Measurements from ENCODE around the gene CFAP221. TPM values are rescaled to one million over a fixed set of nuclear protein-coding genes. Genes with fewer than 3 reads are reported as not detected.

CFAP221 gene
- total RNA-seq, 5 donors from 2014 or later (not counting 1 experiment from before 2014, with no cell fraction given): not detected

Other genes starting within 250 kb of the CFAP221 start
- gene C2orf76, start 177.6 kb upstream of the CFAP221 start, total RNA-seq: 1 to 10 TPM; 5.2 to 9.0 (median 7.4) TPM
- 10 to 100 TPM; 33.4 to 55.5 (median 44.3) TPM for gene DBI, start 177.5 kb upstream of the CFAP221 start, total RNA-seq
- under 1 TPM in 2 of 5 donors, not detected in 3; 0.44 to 0.60 TPM for gene TMEM37, start 112.6 kb upstream of the CFAP221 start, total RNA-seq
- gene SCTR, start 20.0 kb upstream of the CFAP221 start, total RNA-seq: not detected
- gene TMEM177, start 134.8 kb downstream of the CFAP221 start, total RNA-seq: 10 to 100 TPM in 3 of 5 donors, 1 to 10 TPM in 2; 3.3 to 18.4 (median 16.1) TPM
- 100 to 1,000 TPM; 105 to 134 (median 126) TPM for gene PTPN4, start 215.5 kb downstream of the CFAP221 start, total RNA-seq